H9 (cell line): ENCODE data around the gene UBE2B. TPM values are rescaled to one million over a fixed set of nuclear protein-coding genes. Genes with fewer than 3 reads are reported as not detected.

Experiments
- DNase-seq: peaks from one replicate; pipeline ENCODE4 v3.0.0-alpha.2; 2017
- H2AFZ ChIP-seq: one replicate; pipeline ENCODE4 v1.6.1; 2013; ENCODE audit warnings: mild to moderate bottlenecking, low read length, control low read depth, moderate library complexity
- H2AK5ac ChIP-seq: 2 replicates; pipeline ENCODE4 v1.6.1; 2013; ENCODE audit warnings: low read length, control low read depth, mixed read lengths; ENCODE audit not compliant: insufficient read length
- H2BK120ac ChIP-seq: one replicate; pipeline ENCODE4 v1.6.1; 2013; ENCODE audit warnings: low read depth, mild to moderate bottlenecking, low read length, control low read depth, inconsistent platforms; ENCODE audit not compliant: poor library complexity, severe bottlenecking
- H2BK12ac ChIP-seq: 2 replicates; pipeline ENCODE4 v1.6.1; 2013; ENCODE audit warnings: low read length, control low read depth, mixed read lengths, low read depth; ENCODE audit not compliant: insufficient read length
- H2BK15ac ChIP-seq: 2 replicates; pipeline ENCODE4 v1.6.1; 2013; ENCODE audit warnings: low read depth, low read length, control low read depth
- H2BK20ac ChIP-seq: one replicate; pipeline ENCODE4 v1.6.1; 2013; ENCODE audit warnings: low read depth, mild to moderate bottlenecking, low read length, control low read depth, inconsistent platforms; ENCODE audit not compliant: poor library complexity, severe bottlenecking
- H2BK5ac ChIP-seq: 2 replicates; pipeline ENCODE4 v1.6.1; 2013; ENCODE audit warnings: low read length, control low read depth, mixed read lengths; ENCODE audit not compliant: insufficient read length
- H3K14ac ChIP-seq: 2 replicates; pipeline ENCODE4 v1.6.1; 2013; ENCODE audit warnings: low read length, control low read depth; ENCODE audit not compliant: insufficient read depth
- H3K18ac ChIP-seq: 2 replicates; pipeline ENCODE4 v1.6.1; 2013; ENCODE audit warnings: low read depth, mild to moderate bottlenecking, mixed read lengths, low read length, control low read depth; ENCODE audit not compliant: insufficient read length
- H3K23ac ChIP-seq: 2 replicates; pipeline ENCODE4 v1.6.1; 2013; ENCODE audit warnings: low read length, control low read depth, mixed read lengths, low read depth; ENCODE audit not compliant: insufficient read length
- H3K23me2 ChIP-seq: 2 replicates; pipeline ENCODE4 v1.6.1; 2013; ENCODE audit warnings: low read depth, mild to moderate bottlenecking, mixed read lengths, low read length, control low read depth; ENCODE audit not compliant: insufficient read length, poor library complexity, severe bottlenecking
- H3K27ac ChIP-seq: 2 replicates; pipeline ENCODE4 v1.5.1; 2013; ENCODE audit warnings: low read length, control low read depth, mixed read lengths, low read depth; ENCODE audit not compliant: insufficient read length
- H3K27me3 ChIP-seq: 2 replicates; pipeline ENCODE4 v1.6.1; 2013; ENCODE audit warnings: low read length, control low read depth, inconsistent platforms; ENCODE audit not compliant: insufficient read depth
- H3K4ac ChIP-seq: 2 replicates; pipeline ENCODE4 v1.6.1; 2013; ENCODE audit warnings: low read depth, mild to moderate bottlenecking, control low read depth, inconsistent platforms, low read length, moderate library complexity
- H3K4me1 ChIP-seq: 2 replicates; pipeline ENCODE4 v1.6.1; 2013; ENCODE audit warnings: low read length, control low read depth, inconsistent platforms; ENCODE audit not compliant: insufficient read depth
- H3K4me2 ChIP-seq: 2 replicates; pipeline ENCODE4 v1.6.1; 2013; ENCODE audit warnings: low read length, control low read depth, mixed read lengths; ENCODE audit not compliant: insufficient read length, insufficient read depth
- H3K56ac ChIP-seq: 2 replicates; pipeline ENCODE4 v1.6.1; 2013; ENCODE audit warnings: low read depth, mild to moderate bottlenecking, mixed read lengths, low read length, control low read depth; ENCODE audit not compliant: insufficient read length
- H3K79me1 ChIP-seq: 2 replicates; pipeline ENCODE4 v1.6.1; 2013; ENCODE audit warnings: low read depth, mild to moderate bottlenecking, moderate library complexity, low read length, control low read depth, inconsistent platforms; ENCODE audit not compliant: insufficient read depth, poor library complexity, severe bottlenecking
- H3K79me2 ChIP-seq: 2 replicates; pipeline ENCODE4 v1.6.1; 2013; ENCODE audit warnings: low read length, control low read depth, inconsistent platforms; ENCODE audit not compliant: insufficient read depth
- H3K9ac ChIP-seq: 2 replicates; pipeline ENCODE4 v1.6.1; 2013; ENCODE audit warnings: low read length, control low read depth, mixed read lengths; ENCODE audit not compliant: insufficient read length; ENCODE audit errors: extremely low read depth
- H3K9me3 ChIP-seq: one replicate; pipeline ENCODE4 v1.6.1; 2013; ENCODE audit warnings: low read depth, low read length, inconsistent platforms; ENCODE audit not compliant: control insufficient read depth
- H3T11ph ChIP-seq: one replicate; pipeline ENCODE4 v1.6.1; 2013; ENCODE audit warnings: mild to moderate bottlenecking, low read length, control low read depth, inconsistent platforms
- H4K20me1 ChIP-seq: one replicate; pipeline ENCODE4 v1.6.1; 2013; ENCODE audit not compliant: control insufficient read depth, insufficient read length, insufficient read depth
- H4K5ac ChIP-seq: 2 replicates; pipeline ENCODE4 v1.6.1; 2013; ENCODE audit warnings: low read depth, mild to moderate bottlenecking, mixed read lengths, low read length, control low read depth; ENCODE audit not compliant: insufficient read length
- H4K8ac ChIP-seq: replicated peaks from 2 replicates; pipeline ENCODE4 v1.6.1; 2013; ENCODE audit warnings: low read length, control low read depth, mixed read lengths, low read depth; ENCODE audit not compliant: insufficient read length
- H4K91ac ChIP-seq: 2 replicates; pipeline ENCODE4 v1.6.1; 2013; ENCODE audit warnings: low read depth, mild to moderate bottlenecking, moderate library complexity, mixed read lengths, low read length, control low read depth; ENCODE audit not compliant: insufficient read length
- H3K27ac Mint-ChIP-seq, 3 experiments: 2 replicates in 2 of 3; 3 replicates in 1 of 3; pipeline ENCODE4 v1.8.0; 2020 to 2021; ENCODE audit warnings: mixed read lengths in 3 of 3, mild to moderate bottlenecking in 1 of 3, moderate library complexity in 1 of 3
- H3K27me3 Mint-ChIP-seq: 2 replicates; pipeline ENCODE4 v1.8.0; 2021; ENCODE audit warnings: low read depth, mild to moderate bottlenecking, moderate library complexity, mixed read lengths
- H3K36me3 Mint-ChIP-seq, 3 experiments: 2 replicates in 2 of 3; 3 replicates in 1 of 3; pipeline ENCODE4 v1.8.0; 2020 to 2021; ENCODE audit warnings: low read depth in 3 of 3, mixed read lengths in 3 of 3; ENCODE audit not compliant: insufficient read depth in 1 of 3
- H3K4me1 Mint-ChIP-seq, 2 experiments: 2 replicates each; pipeline ENCODE4 v1.8.0; 2020; ENCODE audit warnings: mixed read lengths in 2 of 2
- H3K4me3 Mint-ChIP-seq, 2 experiments: 2 replicates in 1 of 2; 3 replicates in 1 of 2; pipeline ENCODE4 v1.8.0; 2020 to 2021; ENCODE audit warnings: mild to moderate bottlenecking in 2 of 2, mixed read lengths in 2 of 2, moderate library complexity in 1 of 2
- H3K9me3 Mint-ChIP-seq, 2 experiments: 2 replicates in 1 of 2; 3 replicates in 1 of 2; pipeline ENCODE4 v1.8.0; 2020; ENCODE audit warnings: mild to moderate bottlenecking in 2 of 2, mixed read lengths in 2 of 2, moderate library complexity in 1 of 2
- WGBS: extraction: QIAGEN DNeasy Blood & Tissue Kit; methylation state at CpG from one replicate; pipeline ENCODE4 v1.1.7; 2013; ENCODE audit warnings: missing lambda C conversion rate, low lambda C conversion rate, mixed read lengths; ENCODE audit not compliant: insufficient read length; ENCODE audit errors: extremely low coverage; 5-methylcytosine and 5-hydroxymethylcytosine counted together
- total RNA-seq: library from RNA; stranded (reverse); gene quantifications from 2 replicates; pipeline ENCODE4 v1.2.1, GENCODE V29; 2021
- TF ChIP-seq, protein P1 (sequence below): fragments of 200-600 bp; sonication (generic); conservative IDR thresholded peaks from 3 replicates; pipeline ENCODE4 v1.8.0; 2021; ENCODE audit warnings: antibody characterized with exemption, mild to moderate bottlenecking

The UBE2B gene
- total RNA-seq, 1 experiment from 2014 or later = 50.3 TPM

DNA sequence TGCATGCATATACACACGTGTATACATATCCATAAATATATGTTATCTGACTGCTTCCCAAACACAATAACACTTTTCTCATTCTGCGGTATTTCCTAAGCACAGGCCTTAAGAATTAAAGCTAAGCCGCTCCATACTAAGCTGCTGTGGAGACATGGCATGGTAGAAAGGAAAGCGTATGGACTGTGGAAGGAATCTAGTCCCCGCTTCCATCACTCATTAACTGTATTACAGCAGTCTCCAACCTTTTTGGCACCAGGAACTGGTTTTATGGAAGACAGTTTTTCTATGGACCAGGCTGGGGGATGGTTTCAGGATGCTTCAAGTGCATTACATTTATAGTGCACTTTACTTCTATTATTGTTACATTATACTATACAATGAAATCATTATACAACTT is 15.7 kb upstream of the UBE2B start:
- Histone ChIP-seq H2BK20ac (no peak overlapping the region), H3K4me2 (no peak overlapping the region), H2BK120ac (no peak overlapping the region), H3K56ac (no peak overlapping the region), H2BK5ac (no peak overlapping the region), H2AK5ac (no peak overlapping the region), H3K27ac (no peak overlapping the region), H3K9ac (no peak overlapping the region), H4K20me1 (no peaks in the 10 kb centered on the region), H4K91ac (no peak overlapping the region), H2AFZ (no peak overlapping the region), H2BK12ac (no peak overlapping the region), H3K27me3 (no peaks in the 10 kb centered on the region), H3K14ac (no peak overlapping the region), H3K23me2 (no peaks in the 10 kb centered on the region), H3K4me1 (no peaks in the 10 kb centered on the region), H3T11ph (no peak overlapping the region), H3K23ac (no peak overlapping the region), H3K79me2 (no peaks in the 10 kb centered on the region), H3K4ac (no peak overlapping the region), H4K8ac (no peak overlapping the region), H3K18ac (no peak overlapping the region), H3K79me1 (no peaks in the 10 kb centered on the region), H4K5ac (no peak overlapping the region), H2BK15ac (no peak overlapping the region), H3K9me3 (no peaks in the 10 kb centered on the region)
- Mint-ChIP-seq H3K9me3 (no peaks in the 10 kb centered on the region), H3K36me3 (no peaks in the 10 kb centered on the region; a peak in 2 of 7 replicates), H3K27ac (no peak overlapping the region), H3K4me1 (no peaks in the 10 kb centered on the region), H3K27me3 (no peaks in the 10 kb centered on the region), H3K4me3 (no peak overlapping the region)
- TF ChIP-seq, protein P1, sequence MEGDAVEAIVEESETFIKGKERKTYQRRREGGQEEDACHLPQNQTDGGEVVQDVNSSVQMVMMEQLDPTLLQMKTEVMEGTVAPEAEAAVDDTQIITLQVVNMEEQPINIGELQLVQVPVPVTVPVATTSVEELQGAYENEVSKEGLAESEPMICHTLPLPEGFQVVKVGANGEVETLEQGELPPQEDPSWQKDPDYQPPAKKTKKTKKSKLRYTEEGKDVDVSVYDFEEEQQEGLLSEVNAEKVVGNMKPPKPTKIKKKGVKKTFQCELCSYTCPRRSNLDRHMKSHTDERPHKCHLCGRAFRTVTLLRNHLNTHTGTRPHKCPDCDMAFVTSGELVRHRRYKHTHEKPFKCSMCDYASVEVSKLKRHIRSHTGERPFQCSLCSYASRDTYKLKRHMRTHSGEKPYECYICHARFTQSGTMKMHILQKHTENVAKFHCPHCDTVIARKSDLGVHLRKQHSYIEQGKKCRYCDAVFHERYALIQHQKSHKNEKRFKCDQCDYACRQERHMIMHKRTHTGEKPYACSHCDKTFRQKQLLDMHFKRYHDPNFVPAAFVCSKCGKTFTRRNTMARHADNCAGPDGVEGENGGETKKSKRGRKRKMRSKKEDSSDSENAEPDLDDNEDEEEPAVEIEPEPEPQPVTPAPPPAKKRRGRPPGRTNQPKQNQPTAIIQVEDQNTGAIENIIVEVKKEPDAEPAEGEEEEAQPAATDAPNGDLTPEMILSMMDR = no peak
- no CpG with 5 or more reads among the region's 5 CpGs for WGBS
- no peak for DNase-seq
